Fibroblast of skin of right biceps (primary cell): ENCODE measurements around the gene FAM120A.

ENCODE experiments used
- DNase-seq: peaks from one replicate; pipeline ENCODE4 v3.0.0-alpha.2; 2013

FAM120A gene

DNA sequence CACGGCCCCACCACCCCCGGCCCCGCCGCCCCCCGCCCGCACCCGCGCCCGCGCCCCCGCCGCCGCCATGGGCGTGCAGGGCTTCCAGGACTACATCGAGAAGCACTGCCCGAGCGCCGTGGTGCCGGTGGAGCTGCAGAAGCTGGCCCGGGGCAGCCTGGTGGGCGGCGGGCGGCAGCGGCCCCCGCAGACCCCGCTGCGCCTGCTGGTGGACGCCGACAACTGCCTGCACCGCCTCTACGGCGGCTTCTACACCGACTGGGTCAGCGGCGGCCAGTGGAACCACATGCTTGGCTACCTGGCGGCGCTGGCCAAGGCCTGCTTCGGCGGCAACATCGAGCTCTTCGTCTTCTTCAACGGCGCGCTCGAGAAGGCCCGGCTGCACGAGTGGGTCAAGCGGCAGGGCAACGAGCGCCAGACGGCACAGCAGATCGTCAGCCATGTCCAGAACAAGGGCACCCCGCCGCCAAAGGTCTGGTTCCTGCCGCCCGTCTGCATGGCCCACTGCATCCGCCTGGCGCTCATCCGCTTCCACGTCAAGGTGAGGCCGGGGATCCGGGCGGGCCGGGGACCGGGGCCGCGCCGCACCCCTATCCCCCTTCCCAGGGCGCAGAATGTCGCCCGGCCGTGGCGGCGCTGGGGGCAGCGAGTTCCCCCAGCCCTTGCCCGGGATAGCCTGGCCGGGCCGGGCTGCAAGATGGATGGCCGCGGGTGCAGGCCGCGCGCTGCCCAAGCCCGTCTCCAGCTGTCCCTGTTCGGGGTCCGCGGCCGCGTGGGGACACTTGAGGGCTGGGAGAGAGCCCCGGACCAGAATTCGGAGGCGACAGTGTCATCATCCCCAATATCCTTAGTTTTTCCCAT is 594 bp downstream of the FAM120A start:
- peak; percentile 32 for DNase-seq

DNA sequence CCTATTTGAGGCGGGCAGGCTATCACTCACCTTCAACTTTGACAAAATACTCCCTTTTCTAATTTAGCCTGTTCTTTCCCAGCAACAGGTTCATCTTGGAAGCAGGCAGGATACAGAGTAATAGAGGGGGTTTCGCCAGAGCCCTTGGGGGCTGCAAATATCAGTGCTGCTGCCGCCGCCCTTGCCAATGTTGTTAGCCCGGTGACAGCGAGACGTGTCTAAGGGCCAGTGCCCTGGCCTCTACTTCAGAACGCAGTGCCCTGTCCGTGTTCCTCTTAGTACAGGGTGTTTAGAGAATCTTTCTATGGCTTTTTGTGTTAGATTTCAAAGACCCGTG is 1.2 kb downstream of the FAM120A start:
- no peak for DNase-seq

DNA sequence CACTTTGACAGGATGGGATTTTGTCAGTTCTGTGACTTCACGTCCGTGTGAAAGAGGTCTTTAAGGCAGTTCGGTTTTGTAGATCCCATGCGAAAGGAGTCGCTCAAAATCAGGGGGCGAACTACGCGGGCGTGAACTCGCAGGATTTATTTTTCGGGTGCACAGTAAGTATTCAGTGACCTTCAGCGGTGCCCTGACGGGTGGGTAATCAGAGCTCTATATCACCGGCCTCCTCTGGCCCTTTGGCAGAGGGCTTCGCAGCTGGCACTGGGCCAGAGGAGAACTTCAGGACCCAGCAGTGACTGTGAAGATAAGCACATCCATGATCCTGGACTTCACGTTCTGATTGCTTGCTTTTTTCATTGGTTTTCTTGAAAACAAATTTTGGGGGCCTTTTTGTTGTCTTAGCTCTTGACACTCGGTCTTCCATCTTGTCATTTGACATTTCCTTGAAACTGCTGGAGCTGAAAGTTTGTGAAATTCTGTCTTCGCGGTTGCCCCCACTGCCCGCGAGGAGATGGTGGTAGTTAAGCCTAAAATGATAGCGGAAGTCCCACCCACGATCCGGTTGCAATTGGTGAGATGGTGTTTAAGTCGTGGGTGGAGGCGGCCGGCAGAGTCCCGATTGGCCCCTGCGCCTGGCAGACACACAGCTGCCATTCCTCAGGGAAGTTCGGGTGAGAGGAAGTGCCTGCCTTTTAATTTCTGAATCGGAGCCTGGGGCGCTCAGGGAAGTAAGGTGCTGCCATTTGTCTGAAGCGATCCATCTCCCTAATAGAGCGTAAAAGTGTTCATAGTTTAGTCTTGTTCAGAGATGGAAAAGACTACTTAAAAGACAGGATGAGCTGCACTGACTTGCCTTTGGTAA is 1.8 kb downstream of the FAM120A start, which contains the start of gene FAM120AOS:
FAM120AOS (minus strand) TSS at position 535 of the 868 bp plus-strand sequence. CDS start 872 bp downstream, outside the sequence.
- DNase-seq: peak; percentile 95

DNA sequence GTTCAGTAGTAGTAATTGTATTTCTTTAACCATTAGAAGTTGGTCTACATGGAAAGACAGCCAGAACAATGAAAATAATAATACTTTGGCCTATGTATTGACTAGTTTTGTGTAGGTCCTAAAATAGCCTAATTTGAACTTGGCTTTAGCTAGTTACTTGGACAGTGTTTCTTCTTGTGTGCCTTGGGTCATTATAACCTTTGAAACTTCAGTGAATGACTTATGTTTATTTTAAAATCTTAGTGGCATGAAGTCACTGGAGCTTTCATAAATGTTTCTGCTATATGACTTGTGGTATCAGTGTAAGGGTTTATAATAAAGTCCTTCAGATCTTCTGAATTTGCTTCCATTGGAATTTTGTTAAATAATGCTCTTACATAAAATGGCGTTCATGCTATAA is 4.5 kb downstream of the FAM120A start:
- DNase-seq: no peak

DNA sequence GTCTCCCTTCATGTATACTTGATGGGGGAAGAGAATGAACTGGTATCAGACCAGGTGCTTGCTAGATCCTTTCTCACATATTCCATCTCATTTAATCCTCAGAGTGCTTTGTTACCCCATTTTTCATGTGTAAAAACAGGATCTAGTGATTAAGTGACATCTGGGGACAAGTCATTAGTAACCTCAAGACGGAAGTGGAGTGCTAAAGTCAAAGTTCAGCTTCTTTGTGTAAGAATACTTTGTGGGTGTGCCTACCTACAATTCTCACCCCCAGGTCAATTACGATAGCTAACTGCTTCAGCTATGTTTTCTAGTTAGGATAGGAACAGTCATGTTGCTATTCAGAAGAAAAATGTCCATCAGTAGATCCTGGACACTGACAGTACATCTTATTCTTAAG is 5.0 kb downstream of the FAM120A start:
- DNase-seq: no peak

DNA sequence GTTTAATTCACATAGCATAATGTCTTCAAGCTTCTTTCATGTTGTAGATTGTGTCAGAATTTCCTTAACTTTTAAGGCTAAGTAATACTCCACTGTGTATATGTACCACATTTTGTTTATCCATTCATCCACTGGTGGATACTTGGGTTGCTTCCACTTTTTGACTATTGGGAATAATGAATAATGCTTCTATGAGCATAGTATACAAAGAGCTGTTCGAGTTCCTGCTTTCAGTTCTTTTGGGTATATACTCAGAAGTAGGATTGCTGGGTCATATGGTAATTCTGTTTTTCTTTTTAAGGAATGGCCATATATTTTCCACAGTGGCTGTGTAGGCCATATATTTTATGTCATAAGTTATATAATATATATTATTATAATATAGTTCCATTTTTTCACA is 5.5 kb downstream of the FAM120A start:
- no peak for DNase-seq

DNA sequence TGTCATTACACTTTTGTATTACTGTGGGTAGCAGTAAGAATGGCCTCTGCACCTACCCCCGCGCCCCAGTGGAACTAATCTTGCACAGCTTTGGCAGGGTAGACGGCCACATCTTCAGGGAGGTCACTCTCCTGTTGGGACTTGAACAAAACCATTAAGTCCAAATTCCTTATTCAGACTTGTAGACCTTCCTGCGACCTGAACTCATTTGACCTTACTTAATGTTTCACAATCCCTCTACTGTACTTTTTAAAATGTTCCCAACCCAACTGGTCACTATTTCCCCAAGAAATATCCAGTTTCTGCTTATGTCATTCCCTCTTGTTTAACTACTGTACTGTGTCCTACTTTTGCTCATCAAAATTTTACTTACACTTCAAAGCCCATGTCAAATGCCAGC is 7.2 kb downstream of the FAM120A start:
- no peak for DNase-seq

DNA sequence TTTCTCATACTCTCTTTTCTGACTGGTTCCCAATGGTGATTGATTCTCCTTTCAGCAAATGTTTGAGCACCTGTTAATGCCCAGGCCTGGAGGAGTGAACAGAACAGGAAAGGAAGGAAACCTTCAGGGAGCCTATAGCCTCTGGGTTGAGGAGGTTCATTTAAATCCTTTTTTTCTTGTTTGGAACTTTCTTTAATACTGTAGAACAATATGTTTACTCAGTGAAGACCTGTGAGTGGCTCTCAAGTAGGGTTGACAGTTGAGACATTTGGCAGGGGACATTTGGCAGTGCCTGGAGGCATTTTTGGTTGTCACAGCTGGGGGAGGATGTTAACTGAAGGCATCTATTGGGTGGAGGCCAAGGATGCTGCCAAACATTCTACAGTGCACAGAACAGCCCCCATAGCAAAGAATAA is 8.0 kb downstream of the FAM120A start:
- DNase-seq: no peak

DNA sequence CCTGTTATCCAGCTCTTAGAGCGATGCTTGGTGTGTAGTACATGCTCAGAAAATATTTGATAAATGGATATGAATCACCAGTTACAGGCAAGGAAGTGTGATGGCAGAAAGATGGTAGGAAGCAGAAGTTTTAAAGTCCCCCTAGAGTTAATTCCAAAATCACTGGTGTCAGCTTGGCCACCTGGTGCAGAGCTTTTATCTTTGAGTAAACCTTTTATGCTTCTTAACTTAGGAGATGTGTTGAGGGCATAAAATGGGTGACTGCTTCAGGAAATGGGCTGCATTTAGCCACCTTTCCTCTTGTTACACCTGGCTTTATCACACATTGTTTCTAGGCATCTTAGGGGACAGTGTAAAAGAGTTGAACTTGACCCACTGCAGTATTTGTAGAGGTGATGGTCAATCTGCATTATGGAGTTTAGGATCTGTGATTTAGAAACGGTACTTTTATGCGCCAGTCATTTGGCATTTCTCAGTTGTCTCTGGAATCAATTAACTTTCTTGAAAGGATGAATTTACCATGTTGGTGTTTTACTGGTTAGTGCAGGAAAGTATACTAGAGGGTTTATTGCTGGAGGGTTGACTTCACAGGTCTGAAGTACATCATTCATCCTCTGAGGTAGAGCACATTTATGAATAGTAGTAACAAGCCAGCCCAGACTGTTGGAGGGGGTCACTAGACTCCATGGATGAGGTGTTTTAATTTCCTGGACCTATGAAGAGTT is 9.4 kb downstream of the FAM120A start:
- no peak for DNase-seq

DNA sequence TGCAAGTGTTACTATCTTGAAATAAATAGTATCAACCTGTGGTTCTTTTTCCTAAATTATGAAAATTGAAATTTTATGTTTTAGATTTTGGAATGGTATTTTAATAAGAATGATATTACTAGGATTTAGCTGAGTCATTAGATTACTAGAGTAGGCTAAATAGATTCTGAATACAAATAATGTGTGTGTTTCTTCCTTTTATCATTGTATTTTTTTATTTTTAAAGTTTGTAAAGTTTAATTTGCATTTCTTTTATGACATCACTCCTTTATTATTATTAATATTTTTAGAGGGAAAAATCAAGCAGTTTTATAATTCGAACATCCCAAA is 9.9 kb downstream of the FAM120A start:
- DNase-seq: no peak

DNA sequence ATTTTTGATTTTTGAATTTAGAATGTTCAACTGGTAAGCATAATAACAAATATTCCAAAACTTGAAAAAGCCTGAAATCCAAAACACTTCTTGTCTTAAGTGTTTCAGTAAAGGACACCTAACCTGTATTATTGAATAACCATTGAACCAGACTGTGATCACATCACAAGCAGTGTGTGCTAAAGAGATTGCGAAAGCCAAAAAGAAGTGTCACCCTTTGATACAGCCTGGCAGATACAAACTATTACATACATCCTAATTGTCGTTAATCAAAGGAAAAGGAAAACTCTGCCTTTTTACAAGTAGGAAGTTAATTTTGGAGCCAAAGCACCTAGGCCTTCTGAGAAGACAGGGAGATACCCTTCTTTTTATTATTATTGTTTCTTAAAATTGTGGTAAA is 10.3 kb downstream of the FAM120A start:
- no peak for DNase-seq

DNA sequence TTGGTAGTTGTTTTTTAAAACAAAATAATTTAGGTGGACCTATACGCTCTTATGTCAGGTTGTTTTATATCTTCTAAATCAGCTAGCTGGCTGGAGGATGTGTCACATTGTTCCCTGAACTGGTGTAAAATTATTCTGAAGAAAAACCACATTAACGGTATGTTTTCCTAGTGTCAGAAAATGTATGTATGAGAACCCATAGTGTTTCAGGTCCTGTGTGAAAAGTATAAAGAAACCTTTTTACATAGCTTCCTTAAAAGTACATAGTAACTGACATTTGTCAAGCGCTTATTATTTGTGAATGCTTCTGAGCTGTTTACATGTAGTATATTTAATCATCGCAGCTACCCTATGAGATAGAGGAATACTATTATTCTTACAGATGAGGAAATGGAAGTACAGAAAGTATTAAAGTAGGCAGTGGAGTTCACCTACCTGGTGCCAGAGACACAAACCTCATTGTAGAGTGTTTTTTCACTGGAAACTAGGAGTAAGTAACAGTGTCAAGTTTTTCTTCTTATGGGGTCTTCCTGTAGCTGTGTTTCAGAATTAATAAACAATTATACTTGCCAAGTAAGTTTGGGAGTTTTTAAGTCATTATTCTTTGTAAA is 12.3 kb downstream of the FAM120A start:
- DNase-seq: no peak

DNA sequence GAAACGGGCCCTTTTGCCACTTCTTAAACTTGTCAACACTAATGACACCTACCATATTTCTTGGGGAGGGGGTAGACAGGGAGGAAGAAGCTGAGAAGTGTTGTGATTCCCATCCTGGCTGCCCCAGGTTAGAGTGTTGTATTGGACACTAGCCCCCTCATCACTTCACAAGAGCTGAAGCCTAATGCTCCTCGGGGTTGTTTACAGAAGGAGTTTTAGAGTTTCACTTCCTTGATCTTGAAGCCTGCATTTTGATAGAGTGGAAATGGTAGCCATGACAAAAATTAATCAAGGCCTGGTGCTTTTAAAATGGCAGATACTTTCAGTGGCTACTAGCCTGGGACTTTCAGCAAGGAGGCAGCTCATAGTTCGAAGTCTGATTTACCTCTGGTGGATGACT is 12.9 kb downstream of the FAM120A start:
- no peak for DNase-seq

DNA sequence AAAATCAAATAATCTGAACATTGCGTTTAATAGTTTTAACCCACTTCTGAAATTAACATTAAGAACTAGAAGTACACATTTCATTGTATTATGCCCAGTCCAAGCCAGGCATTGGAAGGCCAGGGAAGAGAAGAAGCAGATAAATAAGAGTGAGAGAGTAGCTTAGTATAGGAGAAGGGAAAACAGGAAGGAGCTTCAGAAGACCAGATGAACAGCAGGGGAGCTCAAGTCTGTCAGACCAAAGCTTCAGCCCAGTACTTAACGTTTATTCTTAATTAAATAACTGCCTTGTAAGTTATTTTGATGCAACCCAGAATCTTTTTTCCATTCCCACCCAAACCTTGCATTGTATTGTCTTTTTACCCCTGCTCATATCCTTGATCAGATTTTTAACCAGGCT is 13.4 kb downstream of the FAM120A start:
- no peak for DNase-seq

DNA sequence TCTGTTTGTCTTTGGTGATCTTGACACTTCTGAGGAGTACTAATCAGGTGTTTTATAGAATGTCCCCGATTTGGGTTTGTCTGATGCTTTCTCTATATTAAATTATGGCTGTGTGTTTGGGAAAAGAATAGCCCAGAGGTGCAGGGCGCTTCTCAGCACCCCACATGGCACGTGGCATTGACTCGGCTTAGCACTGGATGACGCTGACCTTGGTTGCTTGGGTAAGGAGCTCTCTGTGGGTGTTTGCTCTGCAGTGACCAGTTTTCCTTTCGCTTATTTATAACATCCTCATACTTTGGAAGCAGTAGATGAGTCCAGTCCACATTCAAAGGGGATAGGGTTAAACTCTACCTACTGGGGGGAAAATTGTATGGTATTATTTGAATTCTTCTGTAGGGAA is 14.4 kb downstream of the FAM120A start:
- DNase-seq: no peak

DNA sequence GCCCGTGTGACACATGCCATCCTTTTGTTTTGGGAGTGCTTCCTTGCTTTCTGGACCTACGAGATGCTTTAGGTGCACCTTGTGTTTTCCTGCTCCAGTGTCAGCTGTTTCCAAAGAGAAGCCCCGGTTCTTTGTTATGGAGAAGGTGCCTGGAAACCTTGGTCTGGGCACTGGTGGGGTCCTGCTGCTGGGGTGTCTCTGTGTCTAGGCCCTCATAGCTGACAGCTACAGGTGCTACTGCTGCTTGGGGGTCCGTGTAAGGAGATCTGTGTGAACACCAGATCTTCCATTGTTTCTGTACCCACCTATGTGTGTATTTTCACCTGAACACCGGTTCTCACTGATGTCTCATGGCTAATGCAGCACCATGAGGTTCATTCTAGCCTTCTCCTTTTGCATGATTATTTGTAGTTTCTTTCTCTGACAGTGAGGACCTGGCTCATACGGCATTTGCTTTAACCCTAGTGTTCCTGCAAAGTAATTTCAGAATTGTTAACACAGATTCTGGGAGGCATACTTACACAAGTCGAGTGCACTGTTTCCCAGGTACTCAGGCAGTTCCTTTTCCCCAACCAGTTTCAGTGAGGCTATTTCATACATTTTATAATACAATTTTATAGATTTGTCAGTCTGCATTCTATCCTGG is 15.1 kb downstream of the FAM120A start:
- DNase-seq: no peak

DNA sequence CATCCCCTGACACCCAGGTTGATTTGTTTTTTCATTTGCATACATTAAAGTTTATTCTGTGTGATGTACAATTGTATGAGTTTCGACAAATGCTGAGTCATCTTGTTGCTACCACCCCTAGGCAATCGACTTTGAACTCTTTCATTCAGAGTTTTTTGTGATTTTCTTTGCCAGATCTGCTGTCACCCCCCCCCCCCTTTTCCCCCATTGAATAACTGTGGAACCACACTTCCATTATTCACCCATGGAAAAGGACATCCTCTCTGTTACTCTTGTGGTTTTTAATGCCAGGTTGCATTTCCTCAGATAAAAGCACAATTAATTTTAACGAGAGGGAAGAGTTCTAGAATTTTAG is 15.6 kb downstream of the FAM120A start:
- no peak for DNase-seq

DNA sequence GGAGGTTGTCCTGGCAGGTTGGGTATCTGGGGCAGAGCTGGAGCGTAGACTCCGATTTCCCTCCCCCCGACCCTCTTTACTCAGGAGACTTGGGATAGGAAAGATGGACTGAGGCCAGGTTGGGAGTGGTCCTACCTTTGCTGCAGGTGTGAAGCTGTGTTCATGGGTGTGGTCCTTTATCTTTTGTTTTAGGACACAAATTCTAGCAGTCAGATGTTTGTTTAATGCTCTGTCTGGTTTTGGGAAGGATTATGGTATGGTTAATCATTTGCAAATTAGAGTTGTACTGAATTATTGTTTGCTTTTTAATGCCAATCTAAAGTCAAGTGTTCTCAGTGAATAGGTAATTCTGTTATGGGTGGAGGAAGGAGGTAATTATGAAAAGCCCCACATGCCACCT is 16.0 kb downstream of the FAM120A start:
- no peak for DNase-seq

DNA sequence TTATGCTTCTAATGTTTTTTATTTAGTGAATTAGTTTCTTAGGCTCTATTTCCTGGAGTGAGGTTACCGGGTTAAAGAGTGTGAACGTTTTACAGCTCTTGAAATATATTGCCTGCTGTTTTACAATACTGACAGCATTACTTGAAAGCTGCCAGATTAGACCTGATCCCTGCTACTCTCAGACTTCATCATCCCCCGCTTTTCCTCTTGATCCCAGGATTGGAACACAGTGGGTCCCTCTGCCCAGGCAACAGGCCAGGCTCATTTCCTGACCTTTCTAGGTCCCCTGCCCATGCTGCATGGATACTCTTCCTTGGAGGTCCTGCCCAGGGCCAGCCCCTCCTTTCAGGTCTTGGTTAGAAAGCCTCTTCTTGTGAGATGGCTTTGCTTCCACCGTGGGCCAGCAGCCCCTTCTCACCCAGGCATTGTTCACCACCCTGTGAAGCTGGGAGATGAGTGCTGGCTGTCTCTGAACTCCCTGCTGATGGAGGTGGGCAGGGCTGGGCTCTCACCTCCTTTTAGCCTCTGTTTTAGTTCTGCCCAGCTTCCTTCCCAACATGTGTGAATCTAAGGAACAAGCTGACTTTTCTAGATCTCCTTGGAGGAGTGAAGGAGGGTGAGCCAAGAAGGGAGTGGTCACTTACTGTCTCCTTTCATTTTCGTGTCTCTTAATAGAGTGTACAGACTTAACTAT is 17.4 kb downstream of the FAM120A start:
- DNase-seq: no peak

DNA sequence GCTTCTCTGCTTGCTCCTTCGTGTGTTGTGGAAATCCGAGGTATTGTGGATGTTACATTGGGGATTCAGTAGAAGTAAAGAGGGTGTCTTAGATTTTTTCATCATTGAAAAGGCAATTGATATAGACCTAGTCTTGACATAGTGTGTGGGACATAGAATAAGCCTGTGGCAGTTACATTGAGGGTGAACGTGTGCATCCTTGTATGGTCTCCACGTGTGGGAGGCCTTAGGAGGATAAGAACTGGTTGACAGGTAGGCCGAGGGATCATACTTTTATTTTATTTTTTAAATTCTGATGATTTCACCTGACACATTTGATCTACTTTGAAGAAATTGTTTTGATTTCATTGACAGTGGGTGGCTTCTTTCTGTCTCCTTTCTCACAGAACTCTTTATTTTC is 18.9 kb downstream of the FAM120A start:
- no peak for DNase-seq

DNA sequence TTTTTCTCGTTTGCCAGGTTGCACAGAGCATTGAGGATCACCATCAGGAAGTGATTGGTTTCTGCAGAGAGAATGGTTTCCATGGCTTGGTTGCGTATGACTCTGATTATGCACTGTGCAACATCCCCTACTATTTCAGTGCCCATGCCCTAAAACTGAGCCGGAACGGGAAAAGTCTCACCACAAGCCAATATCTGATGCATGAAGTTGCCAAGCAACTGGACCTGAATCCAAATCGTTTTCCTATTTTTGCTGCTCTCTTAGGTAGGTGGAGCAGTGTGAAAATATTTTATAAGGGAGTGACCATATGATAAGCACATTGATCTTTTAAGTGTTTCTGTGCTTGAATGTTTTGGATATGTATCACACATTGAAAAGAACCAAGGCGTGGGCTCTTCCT is 19.6 kb downstream of the FAM120A start:
- no peak for DNase-seq

DNA sequence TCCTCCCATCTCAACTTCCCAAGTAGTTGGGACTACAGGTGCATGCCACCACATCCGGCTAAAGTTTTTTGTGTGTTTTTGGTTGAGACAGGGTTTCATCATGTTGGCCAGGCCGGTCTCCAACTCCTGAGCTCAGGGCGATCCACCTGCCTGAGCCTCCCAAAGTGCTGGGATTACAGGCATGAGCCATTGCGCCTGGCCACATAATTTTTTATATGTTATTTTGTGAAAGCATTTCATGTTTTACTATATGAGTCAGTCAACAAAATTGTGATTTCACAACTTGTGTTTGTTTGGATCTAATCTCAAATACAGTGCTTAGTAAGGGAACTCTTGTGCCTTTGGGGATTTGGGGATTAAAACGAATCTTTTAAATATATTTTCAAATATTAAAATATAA is 21.9 kb downstream of the FAM120A start:
- peak; percentile 14 for DNase-seq
